ENCODE results near the gene CHST2. TPM values are rescaled to one million over a fixed set of nuclear protein-coding genes. Genes with fewer than 3 reads are reported as not detected.
A peak's percentile ranks its signal among the peaks of the same experiment; 100 is the strongest.

Gene CHST2
- total and polyA plus RNA-seq, 2 donors (not counting 3 experiments of a cell fraction or from before 2014, with no cell fraction given): 4.3 to 6.5 TPM

DNA sequence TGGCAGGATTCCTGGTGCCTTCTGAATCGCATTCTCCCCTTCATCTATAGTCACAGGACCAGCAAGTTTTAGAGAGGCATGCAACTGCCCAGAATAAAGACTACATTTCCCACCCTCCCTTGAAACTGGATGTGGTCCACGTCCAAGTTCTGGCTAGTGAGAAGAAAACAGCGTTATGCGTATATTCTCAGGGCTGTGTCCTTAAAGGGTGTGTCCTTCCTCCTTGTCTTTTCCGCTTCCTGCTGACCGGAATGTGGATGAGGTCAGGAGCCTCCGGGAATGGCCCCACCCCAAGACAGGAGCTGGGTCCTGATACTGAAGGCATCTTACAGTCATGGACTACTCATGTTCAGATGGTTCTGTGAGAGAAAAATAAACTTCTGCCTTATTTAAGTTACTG is 20.2 kb downstream of the CHST2 start:
- intact Hi-C loops (cut with micrococcal nuclease) (no loop called here), dilution Hi-C loops (cut with MboI; ENCODE audit: extremely low pct_ligation_motif_present, low sequenced_read_pairs) (no loop called here)
- Histone ChIP-seq H3K79me2 (ENCODE audit: control insufficient read depth, insufficient read depth, low read length) (no peaks in the 10 kb centered on the region), H3K9ac (replicated peaks; ENCODE audit: extremely low read depth, insufficient read depth, low read length) (no peak overlapping the region), H3K9me1 (replicated peaks; ENCODE audit: control insufficient read depth, extremely low read depth, insufficient read depth, low read length) (no peaks in the 10 kb centered on the region), H3K4me3 (replicated peaks in 1 of 3; ENCODE audit: insufficient read depth in 1 of 3, low read depth in 1 of 3, low read length in 3 of 3) (no peak overlapping the region), H3K27ac (ENCODE audit: insufficient read depth, low read depth, low read length) (peak overlapping the region; percentile 13), H4K20me1 (replicated peaks; ENCODE audit: control insufficient read depth, extremely low read depth, insufficient read depth, low read length) (no peaks in the 10 kb centered on the region), H3K36me3 (ENCODE audit: control insufficient read depth in 2 of 2, extremely low read depth in 1 of 2, insufficient read depth in 2 of 2, low read length in 2 of 2) (no peaks in the 10 kb centered on the region), H3K4me1 (ENCODE audit: control insufficient read depth, extremely low read depth, insufficient read depth, low read length) (peaks cover 21% of the 10 kb centered on the region), H2AFZ (ENCODE audit: low read depth, low read length) (peak overlapping the region; percentile 61), H3K27me3 (ENCODE audit: control insufficient read depth in 2 of 2, insufficient read depth in 2 of 2, low read length in 2 of 2) (no peaks in the 10 kb centered on the region), H3K4me2 (ENCODE audit: insufficient read depth, low read length) (peak overlapping the region; percentile 15), H3K9me3 (replicated peaks; ENCODE audit: control insufficient read depth, insufficient read depth, low read length) (no peaks in the 10 kb centered on the region)
- FAIRE-seq (peak; percentile 70), DNase-seq (ENCODE audit: low read depth, low spot score) (peak; percentile 32)
- BruUV-seq (replicated peaks): no TSS peak
- TF ChIP-seq JUN (IDR thresholded peaks at IDR 0.05; ENCODE audit: borderline replicate concordance, insufficient read depth, insufficient read length, low read depth) (no peak), CTCF (IDR thresholded peaks at IDR 0.05; ENCODE audit: extremely low read depth in 1 of 2, insufficient read depth in 1 of 2, low read depth in 1 of 2, low read length in 2 of 2) (no peak), POLR2AphosphoS5 (IDR thresholded peaks at IDR 0.05; ENCODE audit: insufficient read depth, low read depth, low read length) (peak; percentile 31)
- POLR2A ChIA-PET: no interaction called here
- CTCF ChIA-PET: interaction anchor here (1.0 to 1.2 kb wide), 3 partner anchors 19 to 162 kb away, joined by 3 to 4 read pairs (median 3); no protein-coding TSS in a partner anchor

GRCh38 chr3:143140550-143140949 is 21.0 kb downstream of the CHST2 start:
- FAIRE-seq: no peak
- Histone ChIP-seq H3K9me3 (replicated peaks; ENCODE audit: control insufficient read depth, insufficient read depth, low read length) (no peaks in the 10 kb centered on the region), H3K36me3 (ENCODE audit: control insufficient read depth in 2 of 2, extremely low read depth in 1 of 2, insufficient read depth in 2 of 2, low read length in 2 of 2) (no peaks in the 10 kb centered on the region), H2AFZ (ENCODE audit: low read depth, low read length) (no peak overlapping the region), H3K27ac (ENCODE audit: insufficient read depth, low read depth, low read length) (no peak overlapping the region), H3K9ac (replicated peaks; ENCODE audit: extremely low read depth, insufficient read depth, low read length) (no peak overlapping the region), H3K4me1 (ENCODE audit: control insufficient read depth, extremely low read depth, insufficient read depth, low read length) (peaks cover 13% of the 10 kb centered on the region), H4K20me1 (replicated peaks; ENCODE audit: control insufficient read depth, extremely low read depth, insufficient read depth, low read length) (no peaks in the 10 kb centered on the region), H3K4me2 (ENCODE audit: insufficient read depth, low read length) (no peak overlapping the region), H3K27me3 (ENCODE audit: control insufficient read depth in 2 of 2, insufficient read depth in 2 of 2, low read length in 2 of 2) (no peaks in the 10 kb centered on the region), H3K79me2 (ENCODE audit: control insufficient read depth, insufficient read depth, low read length) (no peaks in the 10 kb centered on the region), H3K4me3 (replicated peaks in 1 of 3; ENCODE audit: insufficient read depth in 1 of 3, low read depth in 1 of 3, low read length in 3 of 3) (no peak overlapping the region), H3K9me1 (replicated peaks; ENCODE audit: control insufficient read depth, extremely low read depth, insufficient read depth, low read length) (no peaks in the 10 kb centered on the region)
- TF ChIP-seq GATA2 (IDR thresholded peaks at IDR 0.05; ENCODE audit: insufficient read depth, insufficient read length, low read depth, low read length): no peak
- DNase-seq (ENCODE audit: low read depth, low spot score): no peak
- POLR2A ChIA-PET: no interaction called here
- intact Hi-C loops (cut with micrococcal nuclease) (no loop called here), dilution Hi-C loops (cut with MboI; ENCODE audit: extremely low pct_ligation_motif_present, low sequenced_read_pairs) (no loop called here)
- no TSS peak for BruUV-seq (replicated peaks)
- CTCF ChIA-PET: interaction anchor here (1.1 to 1.2 kb wide), 2 partner anchors 19 to 28 kb away, joined by 3 to 4 read pairs; no protein-coding TSS in a partner anchor

Measured in endothelial cell of umbilical vein (primary cell).